ENCODE data around the gene LY6G5B.

The LY6G5B gene

DNA sequence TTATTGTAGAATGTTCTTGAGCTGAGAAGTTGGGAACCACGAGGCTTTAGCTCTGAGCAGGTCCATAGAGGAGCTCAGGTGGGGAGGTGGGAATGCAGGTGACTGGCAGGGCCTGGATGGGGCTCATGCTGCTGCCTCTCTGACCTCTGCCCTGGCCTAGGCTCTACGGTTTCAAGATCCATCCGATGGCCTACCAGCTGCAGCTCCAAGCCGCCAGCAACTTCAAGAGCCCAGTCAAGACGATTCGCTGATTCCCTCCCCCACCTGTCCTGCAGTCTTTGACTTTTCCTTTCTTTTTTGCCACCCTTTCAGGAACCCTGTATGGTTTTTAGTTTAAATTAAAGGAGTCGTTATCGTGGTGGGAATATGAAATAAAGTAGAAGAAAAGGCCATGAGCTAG lies at the start of gene LY6G5B:
TSS of gene LY6G5B (plus strand) at position 301 of the 400 bp plus-strand sequence. CDS start 975 bp downstream, outside the sequence.
- DNase-seq (ENCODE audit: low read depth, low spot score): no peak
- peaks cover 59% of the 10 kb centered on the region for H3K36me3 ChIP-seq (ENCODE audit: insufficient read depth, low read length)
- TF ChIP-seq FOXP2 (optimal IDR thresholded peaks at IDR 0.05; ENCODE audit: control extremely low read depth, extremely low read length, insufficient read depth) (no peak), EZH2 (IDR thresholded peaks at IDR 0.05) (no peak), POLR2AphosphoS5 (IDR thresholded peaks at IDR 0.05; ENCODE audit: borderline replicate concordance, low read depth, low read length) (no peak)
- H3K4me3 ChIP-seq: no peak within 1 kb of the TSS
- H3K9me3 ChIP-seq (ENCODE audit: low read depth, low read length): no peaks in the 10 kb centered on the region
- H3K27ac ChIP-seq: no peak within 1 kb of the TSS
- H3K9ac ChIP-seq (ENCODE audit: insufficient read length): no peak within 1 kb of the TSS

DNA sequence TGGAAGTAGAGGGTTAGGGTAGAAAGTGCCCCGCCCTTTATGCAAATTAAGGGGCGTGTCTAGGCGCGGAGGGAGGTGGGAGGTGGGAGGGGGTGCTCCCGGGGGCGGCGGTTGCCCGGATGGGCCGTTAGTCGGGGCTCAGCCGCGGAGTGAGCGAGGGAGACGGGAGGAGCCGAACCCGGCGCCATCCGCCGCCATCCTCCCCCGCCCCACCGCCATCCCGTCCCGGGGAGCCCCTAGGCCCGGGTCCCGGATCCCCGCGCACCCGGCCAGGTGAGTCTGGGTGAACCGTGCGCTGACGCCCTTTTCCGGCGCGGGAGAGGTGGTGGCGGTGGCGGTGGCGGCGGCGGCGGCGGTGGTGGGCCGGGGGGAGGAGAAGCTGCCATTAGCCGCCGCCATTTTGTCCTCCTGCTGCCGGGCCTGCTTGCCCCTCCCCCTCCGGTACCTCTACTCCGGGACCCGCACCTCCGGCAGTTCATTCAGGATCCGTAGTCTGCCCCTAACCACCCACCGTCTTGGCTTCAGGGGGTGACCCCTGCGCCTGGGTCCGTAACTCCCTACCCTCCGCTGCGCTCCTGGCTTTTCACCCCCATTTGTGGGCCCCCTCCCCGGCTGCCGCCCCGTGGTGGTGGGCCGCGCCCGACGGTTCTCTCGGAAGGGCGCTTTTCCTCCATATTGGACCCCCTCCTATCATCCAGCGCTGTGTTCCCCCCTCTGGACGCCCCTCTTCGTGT lies 49.0 kb upstream of the LY6G5B start, which contains the start of gene PRRC2A:
TSS of gene PRRC2A (plus strand) at position 130 of the 734 bp plus-strand sequence. CDS start 2,075 bp downstream, outside the sequence.
- H3K4me3 ChIP-seq: peak within 1 kb of the TSS; percentile 100
- TF ChIP-seq EZH2 (IDR thresholded peaks at IDR 0.05): no peak
- peak; percentile 66 for TF ChIP-seq POLR2AphosphoS5 (IDR thresholded peaks at IDR 0.05; ENCODE audit: borderline replicate concordance, low read depth, low read length)
- H3K36me3 ChIP-seq (ENCODE audit: insufficient read depth, low read length): peaks cover 45% of the 10 kb centered on the region
- no peaks in the 10 kb centered on the region for H3K9me3 ChIP-seq (ENCODE audit: low read depth, low read length)
- DNase-seq (ENCODE audit: low read depth, low spot score): no peak
- peak within 1 kb of the TSS; percentile 99 for H3K27ac ChIP-seq
- H3K9ac ChIP-seq (ENCODE audit: insufficient read length): peak within 1 kb of the TSS; percentile 99

DNA sequence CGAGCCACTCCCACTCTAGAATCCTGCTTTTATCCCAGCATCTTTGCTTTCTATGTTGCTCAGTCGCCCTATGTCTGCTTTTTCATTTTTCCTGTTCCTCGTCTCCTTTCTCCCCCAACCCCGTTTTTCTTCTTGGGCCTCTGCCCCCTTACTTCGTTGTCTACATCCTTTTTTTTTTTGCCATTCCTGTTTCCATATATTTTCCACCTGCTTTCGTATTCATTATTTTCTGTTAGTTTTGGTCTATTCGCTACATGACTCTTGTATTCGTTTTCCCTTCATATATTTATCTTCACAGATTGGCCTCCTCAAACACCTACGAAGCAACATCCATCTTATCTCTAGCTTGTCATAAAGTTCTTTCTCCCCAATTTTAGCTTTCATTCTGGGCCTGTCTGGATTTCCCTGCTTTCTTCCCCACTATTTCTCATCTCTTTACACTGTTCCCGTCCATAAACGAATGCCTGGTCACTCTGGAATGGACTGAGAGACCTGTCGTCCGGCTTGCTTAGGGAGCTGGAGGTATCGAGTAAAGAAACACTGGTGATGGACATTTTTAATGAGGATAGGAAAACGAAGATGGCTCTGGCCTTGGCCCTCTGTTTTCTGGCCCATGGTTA lies 48.3 kb upstream of the LY6G5B start:
- H3K9ac ChIP-seq (ENCODE audit: insufficient read length): peak overlapping the region; percentile 99
- no peak for TF ChIP-seq FOXP2 (optimal IDR thresholded peaks at IDR 0.05; ENCODE audit: control extremely low read depth, extremely low read length, insufficient read depth)
- no peak for TF ChIP-seq POLR2AphosphoS5 (IDR thresholded peaks at IDR 0.05; ENCODE audit: borderline replicate concordance, low read depth, low read length)
- TF ChIP-seq EZH2 (IDR thresholded peaks at IDR 0.05): no peak
- DNase-seq (ENCODE audit: low read depth, low spot score): no peak
- no peaks in the 10 kb centered on the region for H3K9me3 ChIP-seq (ENCODE audit: low read depth, low read length)
- peak overlapping the region; percentile 98 for H3K27ac ChIP-seq
- H3K4me3 ChIP-seq: peak overlapping the region; percentile 100
- peaks cover 52% of the 10 kb centered on the region for H3K36me3 ChIP-seq (ENCODE audit: insufficient read depth, low read length)

- peak overlapping the region; percentile 99 for H3K9ac ChIP-seq (ENCODE audit: insufficient read length)
- peaks cover 58% of the 10 kb centered on the region for H3K36me3 ChIP-seq (ENCODE audit: insufficient read depth, low read length)
- H3K9me3 ChIP-seq (ENCODE audit: low read depth, low read length): no peaks in the 10 kb centered on the region
- H3K4me3 ChIP-seq: peak overlapping the region; percentile 100
- TF ChIP-seq FOXP2 (optimal IDR thresholded peaks at IDR 0.05; ENCODE audit: control extremely low read depth, extremely low read length, insufficient read depth) (no peak), EZH2 (IDR thresholded peaks at IDR 0.05) (no peak), POLR2AphosphoS5 (IDR thresholded peaks at IDR 0.05; ENCODE audit: borderline replicate concordance, low read depth, low read length) (no peak)
- DNase-seq (ENCODE audit: low read depth, low spot score): no peak
- peak overlapping the region; percentile 98 for H3K27ac ChIP-seq
These were observed 47.8 kb upstream of the LY6G5B start for GRCh38 chr6:31621991-31622390.

DNA sequence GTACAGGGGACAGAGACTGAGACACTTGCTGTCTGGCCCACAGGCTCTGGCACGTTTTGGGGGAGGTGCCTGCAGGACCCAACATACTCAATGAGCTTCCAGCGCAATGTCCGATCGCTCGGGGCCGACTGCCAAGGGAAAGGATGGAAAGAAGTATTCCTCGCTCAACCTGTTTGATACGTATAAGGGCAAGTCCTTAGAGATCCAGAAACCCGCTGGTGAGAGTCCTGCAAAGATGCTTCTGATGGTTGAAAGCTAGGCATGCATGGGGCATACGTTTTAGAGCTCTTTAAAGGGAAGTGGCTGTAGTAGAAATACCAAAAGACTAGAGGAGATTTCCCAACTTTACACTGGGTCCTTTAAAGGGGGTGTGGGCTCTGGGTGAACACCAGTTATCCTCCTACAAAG lies 47.1 kb upstream of the LY6G5B start:
- Histone ChIP-seq H3K27ac (peak overlapping the region; percentile 98; the same call in 1 of the 2 replicates), H3K36me3 (ENCODE audit: insufficient read depth, low read length) (peaks cover 65% of the 10 kb centered on the region), H3K9me3 (ENCODE audit: low read depth, low read length) (no peaks in the 10 kb centered on the region), H3K9ac (ENCODE audit: insufficient read length) (peak overlapping the region; percentile 99), H3K4me3 (peak overlapping the region; percentile 100)
- DNase-seq (ENCODE audit: low read depth, low spot score): no peak
- no peak for TF ChIP-seq FOXP2 (optimal IDR thresholded peaks at IDR 0.05; ENCODE audit: control extremely low read depth, extremely low read length, insufficient read depth)
- TF ChIP-seq EZH2 (IDR thresholded peaks at IDR 0.05): no peak
- TF ChIP-seq POLR2AphosphoS5 (IDR thresholded peaks at IDR 0.05; ENCODE audit: borderline replicate concordance, low read depth, low read length): no peak

- Histone ChIP-seq H3K27ac (no peak overlapping the region), H3K4me3 (no peak overlapping the region), H3K9me3 (ENCODE audit: low read depth, low read length) (no peaks in the 10 kb centered on the region), H3K9ac (ENCODE audit: insufficient read length) (no peak overlapping the region), H3K36me3 (ENCODE audit: insufficient read depth, low read length) (peaks cover 78% of the 10 kb centered on the region)
- no peak for DNase-seq (ENCODE audit: low read depth, low spot score)
- no peak for TF ChIP-seq EZH2 (IDR thresholded peaks at IDR 0.05)
- TF ChIP-seq FOXP2 (optimal IDR thresholded peaks at IDR 0.05; ENCODE audit: control extremely low read depth, extremely low read length, insufficient read depth): no peak
- no peak for TF ChIP-seq POLR2AphosphoS5 (IDR thresholded peaks at IDR 0.05; ENCODE audit: borderline replicate concordance, low read depth, low read length)
These were observed 45.7 kb upstream of the LY6G5B start for GRCh38 chr6:31624070-31624469.

- H3K9ac ChIP-seq (ENCODE audit: insufficient read length): no peak overlapping the region
- H3K36me3 ChIP-seq (ENCODE audit: insufficient read depth, low read length): peaks cover 100% of the 10 kb centered on the region
- no peak for DNase-seq (ENCODE audit: low read depth, low spot score)
- no peaks in the 10 kb centered on the region for H3K9me3 ChIP-seq (ENCODE audit: low read depth, low read length)
- H3K4me3 ChIP-seq: no peak overlapping the region
- TF ChIP-seq POLR2AphosphoS5 (IDR thresholded peaks at IDR 0.05; ENCODE audit: borderline replicate concordance, low read depth, low read length) (no peak), EZH2 (IDR thresholded peaks at IDR 0.05) (no peak), FOXP2 (optimal IDR thresholded peaks at IDR 0.05; ENCODE audit: control extremely low read depth, extremely low read length, insufficient read depth) (no peak)
- no peak overlapping the region for H3K27ac ChIP-seq
These were observed 42.8 kb upstream of the LY6G5B start for GRCh38 chr6:31626952-31627351.

- Histone ChIP-seq H3K36me3 (ENCODE audit: insufficient read depth, low read length) (peaks cover 100% of the 10 kb centered on the region), H3K4me3 (no peak overlapping the region), H3K27ac (no peak overlapping the region), H3K9ac (ENCODE audit: insufficient read length) (no peak overlapping the region), H3K9me3 (ENCODE audit: low read depth, low read length) (no peaks in the 10 kb centered on the region)
- no peak for DNase-seq (ENCODE audit: low read depth, low spot score)
- TF ChIP-seq EZH2 (IDR thresholded peaks at IDR 0.05): no peak
- no peak for TF ChIP-seq FOXP2 (optimal IDR thresholded peaks at IDR 0.05; ENCODE audit: control extremely low read depth, extremely low read length, insufficient read depth)
- no peak for TF ChIP-seq POLR2AphosphoS5 (IDR thresholded peaks at IDR 0.05; ENCODE audit: borderline replicate concordance, low read depth, low read length)
These were observed 42.0 kb upstream of the LY6G5B start for GRCh38 chr6:31627690-31628287.

Data from SK-N-MC (cell line).